Psoas muscle (tissue), 8 donors: Measurements from ENCODE around the gene COPRS. TPM values are rescaled to one million over a fixed set of nuclear protein-coding genes. Genes with fewer than 3 reads are reported as not detected.
"Not testable (repeated sequence)": the region's sequence is repeated elsewhere in the genome, so short reads cannot be mapped to it uniquely, and the experiment has no call there.

ENCODE experiments used
- ATAC-seq, 4 donors: fragments of 200-7000 bp; cut with Tn5 transposase; one replicate each; pipeline ENCODE4 v1.9.1; 2020; ENCODE audit warnings: moderate library complexity in 3 of 4, mild to moderate bottlenecking in 2 of 4
- DNase-seq, 2 donors: peaks; one replicate each; pipeline ENCODE4 v3.0.0-alpha.2; 2020
- H3K27ac ChIP-seq: fragments of 200-600 bp; one replicate; pipeline ENCODE4 v1.8.0; 2022
- H3K27me3 ChIP-seq, 3 donors: fragments of 200-600 bp in 1 of 3; one replicate each; pipeline versions ENCODE4 v1.6.1 to v1.8.0; 2013 to 2022; ENCODE audit warnings: low read length in 2 of 3, mild to moderate bottlenecking in 2 of 3, moderate library complexity in 1 of 3; ENCODE audit not compliant: insufficient read depth in 3 of 3
- H3K36me3 ChIP-seq, 2 donors: fragments of 200-600 bp in 1 of 2; one replicate each; pipeline versions ENCODE4 v1.6.1 to v1.8.0; 2013 to 2022; ENCODE audit warnings: low read depth in 1 of 2, mild to moderate bottlenecking in 1 of 2, moderate library complexity in 1 of 2; ENCODE audit not compliant: insufficient read depth in 1 of 2
- H3K4me1 ChIP-seq: fragments of 200-600 bp; one replicate; pipeline ENCODE4 v1.8.0; 2022
- H3K4me3 ChIP-seq: fragments of 200-600 bp; one replicate; pipeline ENCODE4 v1.8.0; 2022; ENCODE audit warnings: mild to moderate bottlenecking
- H3K9me3 ChIP-seq: fragments of 200-600 bp; one replicate; pipeline ENCODE4 v1.8.0; 2022
- CTCF ChIP-seq: fragments of 200-600 bp; IDR thresholded peaks from one replicate; pipeline ENCODE4 v1.8.0; 2022; ENCODE audit warnings: antibody characterized with exemption
- WGBS, 3 donors: extraction: QIAGEN DNeasy Blood & Tissue Kit; methylation state at CpG; one replicate each; pipeline versions ENCODE4 v1.1.6 to v1.1.7; 2013; 5-methylcytosine and 5-hydroxymethylcytosine counted together
- intact Hi-C, 2 donors: fragments of 100-400 bp; cut with DNase I; formaldehyde crosslinking; loops; one replicate each; pipeline versions ENCODE4 v1.11.0 to v1.14.2; 2022
- polyA plus RNA-seq, 3 donors: library from polyadenylated mRNA; stranded (reverse); fragments of 200-250 nt; gene quantifications; one replicate each; pipeline ENCODE4 v1.2.3, GENCODE V29; 2013
- total RNA-seq, 4 donors: library from RNA; stranded (reverse); fragmentation: NEBNext Ultra II Directional in 2 of 4; extraction: Animal tissue kit (Norgen Biotek cat#: 25700) in 2 of 4; gene quantifications; one replicate each; pipeline versions ENCODE4 v1.2.1 to v1.2.4, GENCODE V29; 2021 to 2023
- donor health status: healthy with polysubstance abuse.
- donor health status: DM: no; HTN: no; CAD: no; lungs with moderate emphysema.
- donor health status: Bipolar disorder and iron deficiency.
- donor health status: healthy.
- donor health status: DM: yes; HTN: yes; CAD: no.
- donor health status: DM: no; HTN: no; CAD: no.
- donor health status: DM: no; HTN: no; CAD: no.
- donor health status: DM: yes; HTN: yes; CAD: no.

Gene COPRS
- total and polyA plus RNA-seq, 7 donors, result 35.2 to 109 (median 54.5) TPM

GRCh38 chr17:31820691-31821435, 38.2 kb downstream of the COPRS start:
- TF ChIP-seq CTCF, result no peak
- no peak for ATAC-seq
- no peak overlapping the region for H3K4me3 ChIP-seq
- DNase-seq, result no peak
- H3K36me3 ChIP-seq, result no peaks in the 10 kb centered on the region
- no peaks in the 10 kb centered on the region for H3K4me1 ChIP-seq
- no peaks in the 10 kb centered on the region for H3K9me3 ChIP-seq
- peaks cover 0 to 2% (median 0%) of the 10 kb centered on the region in 3 donors for H3K27me3 ChIP-seq
- intact Hi-C loops, result no loop called here
- 84 to 88% (median 85%) methylated on average over 5 of the region's 5 CpGs for WGBS, 3 donors
- no peak overlapping the region for H3K27ac ChIP-seq

GRCh38 chr17:31819578-31819977, 39.5 kb downstream of the COPRS start:
- WGBS, 3 donors, result 82 to 87% (median 85%) methylated on average over 5 of the region's 5 CpGs
- Histone ChIP-seq H3K36me3 (no peaks in the 10 kb centered on the region), H3K4me1 (no peaks in the 10 kb centered on the region), H3K4me3 (no peak overlapping the region), H3K27ac (no peak overlapping the region), H3K9me3 (no peaks in the 10 kb centered on the region), H3K27me3 (peaks cover 0 to 2% (median 0%) of the 10 kb centered on the region in 3 donors)
- DNase-seq (no peak), ATAC-seq (no peak)
- no peak for TF ChIP-seq CTCF
- intact Hi-C loops, result no loop called here

- 90 to 94% (median 91%) methylated on average over 7 of the region's 7 CpGs for WGBS, 3 donors
- H3K27me3 ChIP-seq, H3K9me3 ChIP-seq, DNase-seq, H3K27ac ChIP-seq, H3K4me3 ChIP-seq, H3K4me1 ChIP-seq, H3K36me3 ChIP-seq, intact Hi-C loops, ATAC-seq: not testable (repeated sequence)
These were observed 40.2 kb downstream of the COPRS start for GRCh38 chr17:31818863-31819262.

GRCh38 chr17:31815212-31815730, 43.8 kb downstream of the COPRS start:
- no peak for ATAC-seq
- H3K4me3 ChIP-seq, result no peak overlapping the region
- no peaks in the 10 kb centered on the region for H3K36me3 ChIP-seq
- intact Hi-C loops, result no loop called here
- H3K27me3 ChIP-seq, result no peaks in the 10 kb centered on the region
- no peak for DNase-seq
- no peaks in the 10 kb centered on the region for H3K9me3 ChIP-seq
- WGBS, 3 donors, result 54 to 64% (median 54%) methylated on average over 5 of the region's 5 CpGs
- no peaks in the 10 kb centered on the region for H3K4me1 ChIP-seq
- no peak for TF ChIP-seq CTCF
- H3K27ac ChIP-seq, result no peak overlapping the region

GRCh38 chr17:31811101-31811500, 47.9 kb downstream of the COPRS start:
- WGBS, 3 donors, result 37 to 44% (median 43%) methylated on average over 4 of the region's 4 CpGs
- TF ChIP-seq CTCF, result no peak
- no peak for ATAC-seq

GRCh38 chr17:31809876-31810275, 49.2 kb downstream of the COPRS start:
- H3K4me1 ChIP-seq, H3K4me3 ChIP-seq, DNase-seq, intact Hi-C loops, H3K9me3 ChIP-seq, H3K36me3 ChIP-seq, H3K27ac ChIP-seq, ATAC-seq, H3K27me3 ChIP-seq: not testable (repeated sequence)
- WGBS, 3 donors, result 49 to 63% (median 61%) methylated on average over 7 of the region's 7 CpGs

More at GRCh38 chr17:31811101-31811500, 47.9 kb downstream of the COPRS start:
- Histone ChIP-seq H3K4me1 (no peaks in the 10 kb centered on the region), H3K27me3 (no peaks in the 10 kb centered on the region), H3K9me3 (no peaks in the 10 kb centered on the region), H3K27ac (no peak overlapping the region), H3K36me3 (no peaks in the 10 kb centered on the region), H3K4me3 (no peak overlapping the region)
- intact Hi-C loops, result no loop called here
- DNase-seq, result no peak
